Adrenal gland (tissue), 5 donors: ENCODE data around the gene ROS1.

Experiments used
- POLR2A ChIP-seq, 2 donors: fragments of 450-650 bp; IDR thresholded peaks; one replicate each; pipeline ENCODE4 v1.6.1; 2017; ENCODE audit warnings: antibody characterized with exemption in 2 of 2, mild to moderate bottlenecking in 2 of 2, moderate library complexity in 1 of 2
- TF ChIP-seq, protein P1 (sequence below), 6 experiments: fragments of 450-650 bp in 4 of 6; fragments of 200-600 bp in 2 of 6; sonication (generic) in 1 of 6; IDR thresholded peaks; 1 replicate in 5 of 6; 2 replicates in 1 of 6; pipeline versions ENCODE4 v1.5.1 to v1.8.0; 2016 to 2021; ENCODE audit warnings: antibody characterized with exemption in 6 of 6, mild to moderate bottlenecking in 2 of 6, moderate library complexity in 1 of 6
- donor health status: DM: no; HTN: no; CAD: no.

DNA sequence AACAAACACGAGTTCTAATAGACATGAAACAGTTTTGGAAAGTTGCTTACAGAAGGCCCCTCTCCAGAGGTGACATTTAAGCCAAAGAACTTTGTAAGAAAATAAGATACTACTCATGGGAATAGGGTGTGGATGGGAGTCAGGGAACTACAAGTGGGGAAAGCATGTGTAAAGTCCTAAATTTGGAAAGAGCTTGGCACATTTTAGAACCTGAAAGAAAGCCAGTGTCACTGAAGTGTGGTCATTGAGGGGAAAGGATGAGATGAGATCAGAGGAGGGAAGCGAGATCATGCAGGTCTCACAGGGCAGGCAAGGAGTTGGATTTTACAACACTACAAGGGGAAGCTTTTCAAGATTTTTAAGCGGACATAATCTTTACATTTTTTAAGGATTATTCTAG, 122.4 kb downstream of the ROS1 start:
- TF ChIP-seq, protein P1, sequence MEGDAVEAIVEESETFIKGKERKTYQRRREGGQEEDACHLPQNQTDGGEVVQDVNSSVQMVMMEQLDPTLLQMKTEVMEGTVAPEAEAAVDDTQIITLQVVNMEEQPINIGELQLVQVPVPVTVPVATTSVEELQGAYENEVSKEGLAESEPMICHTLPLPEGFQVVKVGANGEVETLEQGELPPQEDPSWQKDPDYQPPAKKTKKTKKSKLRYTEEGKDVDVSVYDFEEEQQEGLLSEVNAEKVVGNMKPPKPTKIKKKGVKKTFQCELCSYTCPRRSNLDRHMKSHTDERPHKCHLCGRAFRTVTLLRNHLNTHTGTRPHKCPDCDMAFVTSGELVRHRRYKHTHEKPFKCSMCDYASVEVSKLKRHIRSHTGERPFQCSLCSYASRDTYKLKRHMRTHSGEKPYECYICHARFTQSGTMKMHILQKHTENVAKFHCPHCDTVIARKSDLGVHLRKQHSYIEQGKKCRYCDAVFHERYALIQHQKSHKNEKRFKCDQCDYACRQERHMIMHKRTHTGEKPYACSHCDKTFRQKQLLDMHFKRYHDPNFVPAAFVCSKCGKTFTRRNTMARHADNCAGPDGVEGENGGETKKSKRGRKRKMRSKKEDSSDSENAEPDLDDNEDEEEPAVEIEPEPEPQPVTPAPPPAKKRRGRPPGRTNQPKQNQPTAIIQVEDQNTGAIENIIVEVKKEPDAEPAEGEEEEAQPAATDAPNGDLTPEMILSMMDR (IDR thresholded peaks at IDR 0.05) = no peak
- TF ChIP-seq POLR2A (IDR thresholded peaks at IDR 0.05) = no peak
